ENCODE measurements around the gene GPR3.
A peak's percentile ranks its signal among the peaks of the same experiment; 100 is the strongest.

GPR3 gene

GRCh38 chr1:27393641-27394281 is 1.3 kb downstream of the GPR3 start:
- ChIA-PET CTCF (interaction anchor here (0.8 to 2.2 kb wide), 5 partner anchors 36 to 213 kb away, joined by 3 to 45 read pairs (median 3); partner anchors contain the start of gene SYTL1), POLR2A (ENCODE audit: low non-redundant PET) (no interaction called here)
- TF ChIP-seq CTCF (conservative IDR thresholded peaks at IDR 0.05; ENCODE audit: low read depth): no peak
- no peak for DNase-seq (ENCODE audit: low spot score)
- peak overlapping the region; percentile 75 for H3K27ac ChIP-seq

DNA sequence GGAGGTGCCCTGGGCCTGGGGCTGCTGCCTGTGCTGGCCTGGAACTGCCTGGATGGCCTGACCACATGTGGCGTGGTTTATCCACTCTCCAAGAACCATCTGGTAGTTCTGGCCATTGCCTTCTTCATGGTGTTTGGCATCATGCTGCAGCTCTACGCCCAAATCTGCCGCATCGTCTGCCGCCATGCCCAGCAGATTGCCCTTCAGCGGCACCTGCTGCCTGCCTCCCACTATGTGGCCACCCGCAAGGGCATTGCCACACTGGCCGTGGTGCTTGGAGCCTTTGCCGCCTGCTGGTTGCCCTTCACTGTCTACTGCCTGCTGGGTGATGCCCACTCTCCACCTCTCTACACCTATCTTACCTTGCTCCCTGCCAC is 1.8 kb downstream of the GPR3 start:
- POLR2A ChIA-PET (ENCODE audit: low non-redundant PET): interaction anchor here (0.6 kb wide), 1 partner anchor 86 kb away, joined by 3 read pairs; no protein-coding TSS in a partner anchor
- CTCF ChIA-PET: interaction anchor here (0.6 to 2.2 kb wide), 8 partner anchors 25 to 213 kb away, joined by 3 to 45 read pairs (median 3); no protein-coding TSS in a partner anchor
- DNase-seq (ENCODE audit: low spot score): no peak
- no peak for TF ChIP-seq CTCF (conservative IDR thresholded peaks at IDR 0.05; ENCODE audit: low read depth)
- H3K27ac ChIP-seq: peak overlapping the region; percentile 75

DNA sequence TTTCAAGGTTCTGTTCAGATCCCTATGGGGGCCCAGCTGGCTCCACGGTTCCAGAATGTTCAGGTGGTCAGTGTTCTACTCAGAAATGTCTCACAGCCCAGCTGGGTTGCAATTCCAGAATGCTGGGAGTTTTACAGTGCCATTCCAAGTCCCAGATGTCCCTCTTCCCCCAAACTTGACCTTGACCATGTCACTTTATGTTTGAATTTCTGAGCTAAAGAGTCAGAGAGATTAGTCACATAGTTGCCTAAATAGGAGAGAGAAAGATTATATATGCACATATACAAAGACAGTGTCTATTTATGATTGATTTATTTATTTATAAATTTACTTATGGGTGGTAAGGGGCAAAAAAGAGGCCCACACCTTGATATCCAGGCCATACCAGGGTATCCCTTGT is 2.5 kb downstream of the GPR3 start:
- no peak for DNase-seq (ENCODE audit: low spot score)
- POLR2A ChIA-PET (ENCODE audit: low non-redundant PET): interaction anchor here (0.6 kb wide), 2 partner anchors 53 to 86 kb away, joined by 3 read pairs; no protein-coding TSS in a partner anchor
- H3K27ac ChIP-seq: peak overlapping the region; percentile 75
- TF ChIP-seq CTCF (conservative IDR thresholded peaks at IDR 0.05; ENCODE audit: low read depth): no peak
- CTCF ChIA-PET: interaction anchor here (0.6 to 2.7 kb wide), 13 partner anchors 26 to 397 kb away, joined by 3 to 45 read pairs (median 3); partner anchors contain the start of gene IFI6

DNA sequence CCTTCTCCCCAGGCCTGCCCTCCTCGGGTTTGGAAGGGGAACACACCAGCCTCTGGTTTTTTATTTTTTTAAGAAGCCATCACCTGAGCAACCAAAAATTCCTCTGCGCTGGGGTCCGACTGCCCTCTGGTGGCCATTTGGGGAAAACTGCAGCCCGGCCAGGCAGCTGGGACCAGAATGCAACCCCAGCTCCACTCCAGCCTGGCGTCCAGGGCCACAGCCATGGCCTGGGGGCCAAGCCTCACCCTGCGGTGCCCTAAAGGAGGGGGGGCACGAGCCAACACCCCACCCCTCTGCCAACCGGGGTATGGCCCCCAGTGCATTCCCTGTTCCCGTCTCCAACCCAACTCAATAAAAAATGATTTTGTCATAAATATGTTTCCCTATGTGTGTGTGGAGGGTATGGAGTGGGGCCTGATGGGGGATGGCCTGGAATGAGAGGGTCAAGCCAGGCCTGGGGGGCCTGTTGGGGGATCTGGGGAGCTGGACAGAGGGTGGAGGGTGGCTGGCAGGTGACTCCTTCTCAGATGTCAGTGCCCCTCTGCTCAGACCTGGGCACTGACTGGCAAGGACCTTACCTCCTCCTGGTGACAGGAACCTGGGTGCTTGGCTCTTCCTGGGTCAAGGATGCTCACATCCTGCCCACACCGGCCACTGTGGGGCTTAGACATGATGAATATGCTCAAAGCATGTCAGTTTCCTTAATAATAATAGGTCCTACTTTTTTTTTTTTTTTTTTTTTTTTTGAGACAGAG is 3.2 kb downstream of the GPR3 start:
- H3K27ac ChIP-seq: peak overlapping the region; percentile 60
- ChIA-PET POLR2A (ENCODE audit: low non-redundant PET) (interaction anchor here (0.6 kb wide), 2 partner anchors 53 to 1965 kb away, joined by 3 read pairs; no protein-coding TSS in a partner anchor), CTCF (interaction anchor here (0.5 to 2.7 kb wide), 22 partner anchors 9 to 538 kb away, joined by 3 to 45 read pairs (median 4); partner anchors contain the start of genes CD164L2 and IFI6)
- peak; percentile 98 for TF ChIP-seq CTCF (conservative IDR thresholded peaks at IDR 0.05; ENCODE audit: low read depth)
- peak; percentile 77 for DNase-seq (ENCODE audit: low spot score)

GRCh38 chr1:27397110-27397509 is 4.7 kb downstream of the GPR3 start:
- POLR2A ChIA-PET (ENCODE audit: low non-redundant PET): no interaction called here
- peak overlapping the region; percentile 60 for H3K27ac ChIP-seq
- TF ChIP-seq CTCF (conservative IDR thresholded peaks at IDR 0.05; ENCODE audit: low read depth): no peak
- CTCF ChIA-PET: interaction anchor here (0.6 to 2.7 kb wide), 5 partner anchors 9 to 430 kb away, joined by 3 to 15 read pairs (median 4); partner anchors contain the start of gene CD164L2
- no peak for DNase-seq (ENCODE audit: low spot score)

GRCh38 chr1:27397749-27398148 is 5.3 kb downstream of the GPR3 start:
- no peak for TF ChIP-seq CTCF (conservative IDR thresholded peaks at IDR 0.05; ENCODE audit: low read depth)

More at GRCh38 chr1:27397749-27398148, 5.3 kb downstream of the GPR3 start:
- peak overlapping the region; percentile 60 for H3K27ac ChIP-seq
- POLR2A ChIA-PET (ENCODE audit: low non-redundant PET): no interaction called here
- DNase-seq (ENCODE audit: low spot score): no peak
- CTCF ChIA-PET: interaction anchor here (0.6 to 2.7 kb wide), 3 partner anchors 10 to 105 kb away, joined by 3 to 9 read pairs (median 3); no protein-coding TSS in a partner anchor

Measured in RWPE1 (cell line).